ENCODE measurements around the gene DENND1A. TPM values are rescaled to one million over a fixed set of nuclear protein-coding genes. Genes with fewer than 3 reads are reported as not detected.

The DENND1A gene
- total RNA-seq, 1 donor from 2014 or later, result 37.3 TPM

GRCh38 chr9:123478160-123478559, 451.8 kb downstream of the DENND1A start:
- no peaks in the 10 kb centered on the region for H3K9me3 ChIP-seq
- intact Hi-C loops (cut with DNase I), result no loop called here
- H3K27ac ChIP-seq, result no peak overlapping the region
- H3K4me3 ChIP-seq, result no peak overlapping the region
- no peak for DNase-seq (ENCODE audit: low spot score in 2 of 2)
- no peaks in the 10 kb centered on the region for H3K27me3 ChIP-seq
- no peak for TF ChIP-seq CTCF (IDR thresholded peaks at IDR 0.05)
- no peaks in the 10 kb centered on the region for H3K36me3 ChIP-seq
- no peaks in the 10 kb centered on the region for H3K4me1 ChIP-seq

GRCh38 chr9:123475407-123475806, 454.5 kb downstream of the DENND1A start:
- no peak overlapping the region for H3K4me3 ChIP-seq
- H3K4me1 ChIP-seq, result no peaks in the 10 kb centered on the region
- H3K36me3 ChIP-seq, result no peaks in the 10 kb centered on the region
- no peak overlapping the region for H3K27ac ChIP-seq
- no peak for TF ChIP-seq CTCF (IDR thresholded peaks at IDR 0.05)
- DNase-seq (ENCODE audit: low spot score in 2 of 2), result no peak
- no peaks in the 10 kb centered on the region for H3K27me3 ChIP-seq
- intact Hi-C loops (cut with DNase I), result no loop called here
- no peaks in the 10 kb centered on the region for H3K9me3 ChIP-seq

- Histone ChIP-seq H3K36me3 (no peaks in the 10 kb centered on the region), H3K4me1 (no peaks in the 10 kb centered on the region), H3K27me3 (no peaks in the 10 kb centered on the region), H3K4me3 (no peak overlapping the region), H3K9me3 (no peaks in the 10 kb centered on the region), H3K27ac (no peak overlapping the region)
- intact Hi-C loops (cut with DNase I), result no loop called here
- DNase-seq (ENCODE audit: low spot score in 2 of 2), result no peak
- no peak for TF ChIP-seq CTCF (IDR thresholded peaks at IDR 0.05)
Observed at GRCh38 chr9:123472862-123473614, 456.9 kb downstream of the DENND1A start.

DNA sequence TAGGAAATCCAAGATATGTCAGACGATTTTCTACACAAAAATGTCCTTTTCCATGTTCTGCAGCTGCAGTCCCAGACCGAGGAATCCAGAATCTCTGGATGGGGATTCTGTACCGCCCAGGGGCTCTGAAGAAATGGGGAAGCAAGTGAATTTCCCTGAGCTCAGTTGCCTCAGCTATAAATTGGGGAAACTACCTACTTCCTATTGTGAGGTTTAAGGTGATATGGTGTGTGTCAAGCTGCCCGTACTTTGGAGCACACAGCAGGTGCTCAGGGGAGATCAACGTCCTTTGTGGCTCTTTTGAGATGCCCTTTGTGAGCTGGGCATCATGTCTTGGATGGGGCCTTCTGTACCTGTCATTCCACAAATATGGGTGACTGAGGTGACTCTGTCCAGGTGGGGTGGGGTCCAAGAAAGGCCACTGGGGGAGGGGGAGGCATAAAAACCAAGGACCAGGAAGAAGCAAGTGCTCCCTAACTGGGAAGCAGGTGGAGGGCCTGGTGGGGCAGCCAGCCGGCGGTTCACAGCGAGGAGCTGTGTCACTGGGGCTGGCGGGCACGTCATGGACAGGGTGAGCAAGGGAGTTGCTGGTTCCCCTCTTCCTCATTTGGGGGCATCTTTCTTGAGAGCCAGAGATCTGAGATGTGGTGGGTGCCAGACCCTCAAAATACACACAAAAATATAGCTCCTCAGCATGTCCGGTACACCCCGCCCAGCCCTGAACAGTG, 457.9 kb downstream of the DENND1A start:
- TF ChIP-seq CTCF (IDR thresholded peaks at IDR 0.05), result no peak
- Histone ChIP-seq H3K9me3 (no peaks in the 10 kb centered on the region), H3K27me3 (no peaks in the 10 kb centered on the region), H3K4me1 (no peaks in the 10 kb centered on the region), H3K27ac (no peak overlapping the region), H3K4me3 (no peak overlapping the region), H3K36me3 (no peaks in the 10 kb centered on the region)
- intact Hi-C loops (cut with DNase I), result no loop called here
- DNase-seq (ENCODE audit: low spot score in 2 of 2), result no peak

DNA sequence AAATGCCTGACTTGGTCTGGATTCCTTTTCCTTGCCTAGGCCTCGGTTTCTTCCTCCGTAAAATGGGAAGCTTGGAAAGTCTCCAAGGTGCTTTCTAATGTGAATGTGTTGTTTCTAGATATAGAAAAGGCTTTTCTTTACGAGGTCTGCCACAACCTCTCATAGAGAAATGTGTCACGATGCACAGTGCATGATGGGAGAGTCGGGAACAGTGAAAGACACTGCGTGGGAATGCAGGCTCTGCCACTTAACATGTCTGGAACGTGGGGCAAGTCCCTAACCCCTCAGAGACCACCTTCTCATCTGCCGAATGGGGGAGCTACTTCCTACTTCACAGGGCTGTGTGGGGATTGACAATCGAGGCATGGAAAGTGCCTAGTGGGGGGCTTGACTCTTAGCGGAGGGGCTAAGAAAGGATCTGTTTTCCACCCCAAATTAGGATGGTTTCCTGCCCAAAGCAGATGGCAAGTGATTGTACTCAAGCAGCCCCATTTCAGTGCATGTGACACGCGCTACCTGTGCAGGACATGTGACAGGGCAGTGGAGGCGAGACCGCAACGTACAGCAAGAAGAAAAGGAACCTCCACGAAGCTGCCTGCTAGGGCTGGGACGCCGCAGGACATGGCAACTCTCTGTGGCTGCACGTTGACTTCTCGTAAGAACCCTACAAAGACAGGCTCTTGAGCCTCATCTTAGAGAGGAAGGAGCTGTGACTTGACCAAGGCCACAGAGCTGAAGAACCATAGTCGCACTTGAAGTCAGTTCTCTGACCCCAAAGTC, 458.7 kb downstream of the DENND1A start:
- H3K9me3 ChIP-seq, result no peaks in the 10 kb centered on the region
- intact Hi-C loops (cut with DNase I), result no loop called here
- H3K4me1 ChIP-seq, result no peaks in the 10 kb centered on the region
- no peaks in the 10 kb centered on the region for H3K27me3 ChIP-seq
- no peak overlapping the region for H3K27ac ChIP-seq
- TF ChIP-seq CTCF (IDR thresholded peaks at IDR 0.05), result no peak
- H3K4me3 ChIP-seq, result no peak overlapping the region
- no peak for DNase-seq (ENCODE audit: low spot score in 2 of 2)
- H3K36me3 ChIP-seq, result no peaks in the 10 kb centered on the region

All from ascending aorta (tissue), 2 donors.